ENCODE measurements around the gene RDM1. TPM values are rescaled to one million over a fixed set of nuclear protein-coding genes. Genes with fewer than 3 reads are reported as not detected.
A peak's percentile ranks its signal among the peaks of the same experiment; 100 is the strongest.

The RDM1 gene
- total and polyA plus RNA-seq, 2 of the 4 experiments (the other 2 are of a cell fraction): 0.18 TPM; not detected in 1

- H3K9me1 ChIP-seq (ENCODE audit: insufficient read depth, low read length): no peaks in the 10 kb centered on the region; the same call in 1 of the 2 replicates
- no peaks in the 10 kb centered on the region for H4K20me1 ChIP-seq (ENCODE audit: insufficient read depth, low read length)
- H3K4me1 ChIP-seq (ENCODE audit: control insufficient read depth, insufficient read depth, low read length): no peaks in the 10 kb centered on the region
- dilution Hi-C loops (cut with HindIII; ENCODE audit: low sequenced_read_pairs, unreplicated experiment) (no loop called here), in situ Hi-C loops (cut with MboI; ENCODE audit: low sequenced_read_pairs) (no loop called here), intact Hi-C loops (cut with micrococcal nuclease) (no loop called here)
- no peak overlapping the region for H3K23ac ChIP-seq (ENCODE audit: low read depth, low read length)
- H3K9me3 ChIP-seq (ENCODE audit: control insufficient read depth, insufficient read depth, low read length): no peaks in the 10 kb centered on the region
- DNase-seq (no peak), ATAC-seq (ENCODE audit: low read depth) (no peak)
- no peak overlapping the region for H2BK5ac ChIP-seq (ENCODE audit: low read depth, low read length, poor library complexity, severe bottlenecking)
- no peak overlapping the region for H3K56ac ChIP-seq (ENCODE audit: extremely low read depth, insufficient read depth, low read length)
- no peak overlapping the region for H3K18ac ChIP-seq (ENCODE audit: low read depth, low read length)
- no peaks in the 10 kb centered on the region for H3K79me1 ChIP-seq (ENCODE audit: low read depth in 1 of 2, low read length in 2 of 2)
- no peak overlapping the region for H4K5ac ChIP-seq (ENCODE audit: low read depth, low read length)
- TF ChIP-seq NFE2L2 (IDR thresholded peaks at IDR 0.05; ENCODE audit: low read depth, low read length): no peak
- no peak for TF ChIP-seq MXI1 (IDR thresholded peaks at IDR 0.05; ENCODE audit: borderline replicate concordance, low read depth, low read length)
- no peak for TF ChIP-seq MAFK (IDR thresholded peaks at IDR 0.05; ENCODE audit: low read depth, low read length)
- TF ChIP-seq RFX5 (IDR thresholded peaks at IDR 0.05; ENCODE audit: low read depth, low read length): no peak
- no peak overlapping the region for H4K8ac ChIP-seq (ENCODE audit: low read depth in 2 of 2, low read length in 2 of 2)
- no peak overlapping the region for H2BK20ac ChIP-seq (ENCODE audit: low read depth, low read length)
- H3K4me2 ChIP-seq (ENCODE audit: low read depth, low read length): no peak overlapping the region
- H2AK5ac ChIP-seq (ENCODE audit: low read depth, low read length): no peak overlapping the region
- no CpG with 5 or more reads among the region's 4 CpGs for WGBS, 2 experiments (ENCODE audit: extremely low coverage in 2 of 2, insufficient read length in 1 of 2)
- no TSS peak for BruUV-seq (replicated peaks)
- H4K91ac ChIP-seq (ENCODE audit: insufficient read depth, low read depth, low read length): no peak overlapping the region
- no peak overlapping the region for H3K4me3 ChIP-seq (ENCODE audit: insufficient read depth, low read depth, low read length)
- H3K4ac ChIP-seq (ENCODE audit: low read depth, low read length): no peak overlapping the region
- no peak overlapping the region for H2AK9ac ChIP-seq (replicated peaks; ENCODE audit: low read depth, low read length, poor library complexity)
- H3K27ac ChIP-seq (ENCODE audit: insufficient read depth, low read length): no peak overlapping the region
- no peaks in the 10 kb centered on the region for H3K36me3 ChIP-seq (ENCODE audit: control insufficient read depth, insufficient read depth, low read length)
- no peak overlapping the region for H3K9ac ChIP-seq (ENCODE audit: low read depth, low read length)
- ChIA-PET POLR2A (ENCODE audit: unreplicated experiment) (no interaction called here), CTCF (interaction anchor here (0.6 to 0.7 kb wide), 2 partner anchors 31 to 174 kb away, joined by 3 read pairs; no protein-coding TSS in a partner anchor)
- H2BK15ac ChIP-seq (ENCODE audit: low read depth, low read length): no peak overlapping the region
- no peak overlapping the region for H3K14ac ChIP-seq (replicated peaks; ENCODE audit: low read depth, low read length)
- H3K27me3 ChIP-seq (ENCODE audit: control insufficient read depth, insufficient read depth, low read length): no peaks in the 10 kb centered on the region; the same call in 1 of the 2 replicates
- H2AFZ ChIP-seq (replicated peaks; ENCODE audit: low read length, poor library complexity): peak overlapping the region; percentile 34
- H2BK120ac ChIP-seq (ENCODE audit: low read depth, low read length): no peak overlapping the region
Observed at GRCh38 chr17:35890774-35891155, 39.8 kb downstream of the RDM1 start.
